Measurements from ENCODE around the gene CCL24. TPM values are rescaled to one million over a fixed set of nuclear protein-coding genes. Genes with fewer than 3 reads are reported as not detected.
"Not testable (repeated sequence)": the region's sequence is repeated elsewhere in the genome, so short reads cannot be mapped to it uniquely, and the experiment has no call there.

Gene CCL24
- polyA plus RNA-seq, 1 donor = 32.1 TPM

DNA sequence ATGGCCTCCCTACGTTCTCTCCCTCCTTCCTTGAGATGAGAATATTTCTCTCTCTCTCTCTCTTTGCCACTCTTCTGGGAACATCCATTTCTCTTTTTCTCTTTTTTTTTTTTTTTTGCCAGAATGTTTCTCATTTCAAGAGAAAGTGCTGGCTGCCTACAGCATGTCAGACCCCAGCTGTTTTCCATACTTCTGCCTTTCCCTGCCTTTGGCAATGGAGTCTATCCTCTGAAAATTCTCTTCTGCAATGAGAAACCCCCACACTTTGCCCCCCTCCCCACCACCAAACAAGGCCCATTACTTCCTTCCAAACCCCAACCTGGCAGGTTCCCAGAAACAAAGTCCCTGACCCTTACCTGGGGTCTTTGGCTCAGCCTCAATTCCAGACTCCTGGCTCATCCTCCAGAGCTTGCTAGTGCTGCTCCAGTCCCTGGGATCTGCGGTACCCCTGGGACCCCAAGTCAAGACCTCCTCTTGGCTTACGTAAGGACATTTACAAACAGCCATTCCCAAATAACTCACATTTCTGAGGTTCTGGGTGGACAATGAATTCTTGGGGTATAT is 24.2 kb downstream of the CCL24 start:
- no peak overlapping the region for H3K27ac ChIP-seq (ENCODE audit: low read length)
- H3K4me3 ChIP-seq (ENCODE audit: low read length) = no peak overlapping the region
- 88% methylated on average over 2 of the region's 3 CpGs for WGBS (ENCODE audit: insufficient coverage, low lambda C conversion rate)
- H3K36me3 ChIP-seq (ENCODE audit: control insufficient read depth, insufficient read depth, low read length) = no peaks in the 10 kb centered on the region
- no peaks in the 10 kb centered on the region for H3K4me1 ChIP-seq (ENCODE audit: control insufficient read depth, insufficient read depth, low read length)
- DNase-seq = no peak
- no peaks in the 10 kb centered on the region for H3K9me3 ChIP-seq (ENCODE audit: control insufficient read depth, low read depth, low read length)
- H3K27me3 ChIP-seq (ENCODE audit: control insufficient read depth, insufficient read depth, low read length) = no peaks in the 10 kb centered on the region

DNA sequence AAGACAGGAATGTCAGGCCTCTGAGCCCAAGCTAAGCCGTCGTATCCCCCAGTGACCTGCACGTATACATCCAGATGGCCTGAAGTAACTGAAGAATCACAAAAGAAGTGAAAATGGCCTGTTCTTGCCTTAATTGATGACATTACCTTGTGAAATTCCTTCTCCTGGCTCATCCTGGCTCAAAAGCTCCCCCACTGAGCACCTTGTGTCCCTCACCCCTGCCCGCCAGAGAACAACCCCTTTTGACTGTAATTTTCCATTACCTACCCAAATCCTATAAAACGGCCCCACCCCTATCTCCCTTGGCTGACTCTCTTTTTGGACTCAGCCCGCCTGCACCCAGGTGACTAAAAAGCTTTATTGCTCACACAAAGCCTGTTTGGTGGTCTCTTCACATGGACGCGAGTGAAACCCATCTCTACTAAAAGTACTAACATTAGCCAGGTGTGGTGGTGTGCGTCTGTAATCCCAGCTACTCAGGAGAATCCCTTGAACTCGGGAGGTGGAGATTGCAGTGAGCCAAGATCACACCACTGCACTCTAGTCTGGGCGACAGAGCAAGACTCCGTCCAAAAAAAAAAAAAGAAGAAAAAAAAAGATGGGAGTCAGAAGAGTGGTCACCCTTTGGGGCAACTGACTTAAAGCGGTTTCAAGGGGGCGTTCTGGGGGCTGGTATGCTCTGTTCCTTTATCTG is 25.3 kb downstream of the CCL24 start:
- not testable (repeated sequence) for DNase-seq

DNA sequence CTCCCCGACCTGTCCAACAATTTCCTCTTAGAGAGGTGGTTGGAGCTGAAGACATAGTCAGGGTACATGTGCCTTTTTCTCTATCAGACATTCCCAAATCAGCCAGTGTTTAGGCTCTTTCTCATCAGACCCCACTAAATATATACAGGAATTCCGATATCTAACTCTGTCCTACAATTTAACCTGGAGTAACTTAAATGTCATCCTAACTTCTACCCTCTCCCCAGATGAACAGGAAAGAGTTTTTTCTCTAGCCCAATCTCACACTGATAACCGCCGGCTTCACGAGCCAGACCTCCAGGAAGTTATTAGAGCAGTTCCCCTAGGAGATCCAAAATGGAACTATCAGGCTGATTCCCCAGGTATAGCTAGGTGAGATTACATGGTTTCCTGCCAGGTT is 30.5 kb downstream of the CCL24 start:
- H3K27ac ChIP-seq (ENCODE audit: low read length); H3K36me3 ChIP-seq (ENCODE audit: control insufficient read depth, insufficient read depth, low read length); H3K27me3 ChIP-seq (ENCODE audit: control insufficient read depth, insufficient read depth, low read length); DNase-seq; H3K9me3 ChIP-seq (ENCODE audit: control insufficient read depth, low read depth, low read length); H3K4me1 ChIP-seq (ENCODE audit: control insufficient read depth, insufficient read depth, low read length); H3K4me3 ChIP-seq (ENCODE audit: low read length): not testable (repeated sequence)
- WGBS (ENCODE audit: insufficient coverage, low lambda C conversion rate) = no CpG with 5 or more reads among the region's 5 CpGs

More for the DNA sequence above, 25.3 kb downstream of the CCL24 start:
- H3K4me3 ChIP-seq (ENCODE audit: low read length); H3K36me3 ChIP-seq (ENCODE audit: control insufficient read depth, insufficient read depth, low read length); H3K9me3 ChIP-seq (ENCODE audit: control insufficient read depth, low read depth, low read length); H3K27me3 ChIP-seq (ENCODE audit: control insufficient read depth, insufficient read depth, low read length); H3K27ac ChIP-seq (ENCODE audit: low read length); H3K4me1 ChIP-seq (ENCODE audit: control insufficient read depth, insufficient read depth, low read length): not testable (repeated sequence)
- 50% methylated on average over 2 of the region's 14 CpGs for whole genome bisulfite sequencing (ENCODE audit: insufficient coverage, low lambda C conversion rate)

DNA sequence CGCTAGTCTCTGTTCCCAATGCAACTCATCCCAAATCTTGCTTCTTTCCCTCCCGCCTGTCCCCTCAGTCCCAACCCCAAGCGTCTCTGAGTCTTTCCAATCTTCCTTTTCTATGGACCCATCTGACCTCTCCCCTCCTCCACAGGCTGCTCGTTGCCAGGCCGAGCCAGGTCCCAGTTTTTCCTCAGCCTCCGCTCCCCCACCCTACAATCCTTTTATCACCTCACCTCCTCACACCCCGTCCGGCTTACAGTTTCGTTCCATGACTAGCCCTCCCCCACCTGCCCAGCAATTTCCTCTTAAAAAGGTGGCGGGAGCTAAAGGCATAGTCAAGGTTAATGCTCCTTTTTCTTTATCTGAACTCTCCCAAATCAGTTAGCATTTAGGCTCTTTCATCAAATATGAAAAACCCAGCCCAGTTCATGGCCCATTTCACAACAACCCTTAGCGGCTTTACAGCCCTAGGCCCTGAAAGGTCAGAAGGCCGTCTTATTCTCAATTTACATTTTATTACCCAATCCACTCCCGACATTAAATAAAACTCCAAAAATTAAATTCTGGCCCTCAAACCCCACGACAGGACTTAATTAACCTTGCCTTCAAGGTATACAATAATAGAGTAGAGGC is 32.8 kb downstream of the CCL24 start:
- 26% methylated on average over 3 of the region's 14 CpGs for WGBS (ENCODE audit: insufficient coverage, low lambda C conversion rate)
- H3K27ac ChIP-seq (ENCODE audit: low read length); DNase-seq; H3K9me3 ChIP-seq (ENCODE audit: control insufficient read depth, low read depth, low read length); H3K4me1 ChIP-seq (ENCODE audit: control insufficient read depth, insufficient read depth, low read length); H3K4me3 ChIP-seq (ENCODE audit: low read length); H3K27me3 ChIP-seq (ENCODE audit: control insufficient read depth, insufficient read depth, low read length); H3K36me3 ChIP-seq (ENCODE audit: control insufficient read depth, insufficient read depth, low read length): not testable (repeated sequence)

DNA sequence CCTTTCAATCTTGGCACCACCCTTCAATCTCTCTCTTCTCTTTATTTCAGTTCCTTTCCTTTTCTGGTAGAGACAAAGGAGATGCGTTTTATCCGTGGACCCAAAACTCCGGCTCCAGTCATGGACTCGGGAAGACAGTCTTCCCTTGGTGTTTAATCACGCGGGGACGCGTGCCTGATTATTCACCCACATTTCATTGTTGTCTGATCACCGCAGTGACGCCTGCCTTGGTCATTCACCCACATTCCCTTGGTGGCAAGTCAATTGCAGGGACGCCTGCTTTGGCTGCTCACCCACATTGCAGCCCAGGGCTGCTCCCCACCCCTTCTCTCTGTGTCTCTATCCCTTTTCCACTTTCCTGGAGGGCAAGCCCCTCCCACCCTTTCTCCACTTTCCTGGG is 34.1 kb downstream of the CCL24 start:
- not testable (repeated sequence) for H3K9me3 ChIP-seq (ENCODE audit: control insufficient read depth, low read depth, low read length); H3K4me3 ChIP-seq (ENCODE audit: low read length); H3K27ac ChIP-seq (ENCODE audit: low read length); H3K36me3 ChIP-seq (ENCODE audit: control insufficient read depth, insufficient read depth, low read length); DNase-seq; H3K27me3 ChIP-seq (ENCODE audit: control insufficient read depth, insufficient read depth, low read length); H3K4me1 ChIP-seq (ENCODE audit: control insufficient read depth, insufficient read depth, low read length)
- WGBS (ENCODE audit: insufficient coverage, low lambda C conversion rate) = 100% methylated on average over 1 of the region's 11 CpGs

DNA sequence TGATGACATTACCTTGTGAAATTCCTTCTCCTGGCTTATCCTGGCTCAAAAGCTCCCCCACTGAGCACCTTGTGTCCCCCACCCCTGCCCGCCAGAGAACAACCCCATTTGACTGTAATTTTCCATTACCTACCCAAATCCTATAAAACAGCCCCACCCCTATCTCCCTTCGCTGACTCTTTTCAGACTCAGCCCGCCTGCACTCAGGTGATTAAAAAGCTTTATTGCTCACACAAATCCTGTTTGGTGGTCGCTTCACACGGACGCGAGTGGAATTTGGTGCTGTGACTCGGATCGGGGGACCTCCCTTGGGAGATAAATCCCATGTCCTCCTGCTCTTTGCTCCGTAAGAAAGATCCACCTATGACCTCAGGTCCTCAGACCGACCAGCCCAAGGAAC is 34.6 kb downstream of the CCL24 start:
- not testable (repeated sequence) for H3K9me3 ChIP-seq (ENCODE audit: control insufficient read depth, low read depth, low read length); H3K27ac ChIP-seq (ENCODE audit: low read length); H3K36me3 ChIP-seq (ENCODE audit: control insufficient read depth, insufficient read depth, low read length); H3K4me3 ChIP-seq (ENCODE audit: low read length); H3K27me3 ChIP-seq (ENCODE audit: control insufficient read depth, insufficient read depth, low read length); DNase-seq; H3K4me1 ChIP-seq (ENCODE audit: control insufficient read depth, insufficient read depth, low read length)
- 33% methylated on average over 2 of the region's 11 CpGs for WGBS (ENCODE audit: insufficient coverage, low lambda C conversion rate)

DNA sequence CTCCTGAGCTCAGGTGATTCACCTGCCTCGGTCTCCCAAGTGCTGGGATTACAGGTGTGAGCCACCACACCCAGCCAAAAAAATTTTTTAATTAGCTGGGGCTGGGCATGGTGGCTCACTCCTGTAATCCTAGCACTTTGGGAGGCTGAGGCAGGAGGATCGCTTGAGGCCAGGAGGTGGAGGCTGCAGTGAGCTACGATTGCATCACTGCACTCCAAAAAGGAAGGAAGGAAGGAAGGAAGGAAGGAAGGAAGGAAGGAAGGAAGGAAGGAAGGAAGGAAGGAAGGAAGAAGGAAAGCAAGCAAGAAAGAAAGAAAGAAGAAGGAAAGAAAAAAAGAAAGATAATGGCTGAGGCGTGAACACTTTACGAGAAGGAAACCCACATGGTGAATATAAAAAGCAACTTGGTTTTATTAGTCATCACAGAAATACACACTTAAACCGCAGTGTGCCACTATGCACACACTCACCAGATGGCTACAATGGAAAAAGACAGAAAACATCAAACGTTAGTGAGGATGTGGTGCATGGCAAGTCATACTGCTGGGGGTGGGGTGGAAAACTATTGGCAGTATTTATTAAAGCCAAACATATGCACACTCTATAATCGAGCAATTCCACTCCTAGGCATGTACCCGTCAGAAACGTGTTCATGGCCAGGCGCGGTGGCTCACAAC is 37.2 kb downstream of the CCL24 start:
- Histone ChIP-seq H3K27me3 (ENCODE audit: control insufficient read depth, insufficient read depth, low read length) (peaks cover 3% of the 10 kb centered on the region), H3K4me3 (ENCODE audit: low read length) (no peak overlapping the region), H3K4me1 (ENCODE audit: control insufficient read depth, insufficient read depth, low read length) (no peaks in the 10 kb centered on the region), H3K9me3 (ENCODE audit: control insufficient read depth, low read depth, low read length) (no peaks in the 10 kb centered on the region), H3K36me3 (ENCODE audit: control insufficient read depth, insufficient read depth, low read length) (no peaks in the 10 kb centered on the region), H3K27ac (ENCODE audit: low read length) (no peak overlapping the region)
- DNase-seq = no peak
- 100% methylated on average over 2 of the region's 12 CpGs for WGBS (ENCODE audit: insufficient coverage, low lambda C conversion rate)

DNA sequence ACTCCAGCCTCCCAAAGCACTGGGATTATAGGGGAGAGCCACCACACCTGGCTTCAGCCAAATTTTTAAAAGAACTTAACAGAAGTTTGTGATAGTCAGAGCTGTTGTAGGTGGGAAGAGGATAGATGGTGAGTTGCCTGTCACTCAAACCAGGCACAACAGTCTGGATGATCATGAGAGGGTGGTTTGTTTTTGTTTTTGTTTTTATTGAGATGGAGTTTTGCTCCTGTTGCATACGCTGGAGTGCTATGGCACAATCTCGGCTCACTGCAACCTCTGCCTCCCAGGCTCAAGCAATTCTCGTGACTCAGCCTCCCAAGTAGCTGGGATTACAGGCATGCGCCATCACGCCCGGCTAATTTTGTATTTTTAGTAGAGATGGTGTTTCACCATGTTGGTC is 39.6 kb downstream of the CCL24 start:
- H3K27me3 ChIP-seq (ENCODE audit: control insufficient read depth, insufficient read depth, low read length); H3K4me1 ChIP-seq (ENCODE audit: control insufficient read depth, insufficient read depth, low read length); H3K27ac ChIP-seq (ENCODE audit: low read length); H3K9me3 ChIP-seq (ENCODE audit: control insufficient read depth, low read depth, low read length); H3K4me3 ChIP-seq (ENCODE audit: low read length); H3K36me3 ChIP-seq (ENCODE audit: control insufficient read depth, insufficient read depth, low read length); DNase-seq: not testable (repeated sequence)
- 78% methylated on average over 2 of the region's 6 CpGs for WGBS (ENCODE audit: insufficient coverage, low lambda C conversion rate)

DNA sequence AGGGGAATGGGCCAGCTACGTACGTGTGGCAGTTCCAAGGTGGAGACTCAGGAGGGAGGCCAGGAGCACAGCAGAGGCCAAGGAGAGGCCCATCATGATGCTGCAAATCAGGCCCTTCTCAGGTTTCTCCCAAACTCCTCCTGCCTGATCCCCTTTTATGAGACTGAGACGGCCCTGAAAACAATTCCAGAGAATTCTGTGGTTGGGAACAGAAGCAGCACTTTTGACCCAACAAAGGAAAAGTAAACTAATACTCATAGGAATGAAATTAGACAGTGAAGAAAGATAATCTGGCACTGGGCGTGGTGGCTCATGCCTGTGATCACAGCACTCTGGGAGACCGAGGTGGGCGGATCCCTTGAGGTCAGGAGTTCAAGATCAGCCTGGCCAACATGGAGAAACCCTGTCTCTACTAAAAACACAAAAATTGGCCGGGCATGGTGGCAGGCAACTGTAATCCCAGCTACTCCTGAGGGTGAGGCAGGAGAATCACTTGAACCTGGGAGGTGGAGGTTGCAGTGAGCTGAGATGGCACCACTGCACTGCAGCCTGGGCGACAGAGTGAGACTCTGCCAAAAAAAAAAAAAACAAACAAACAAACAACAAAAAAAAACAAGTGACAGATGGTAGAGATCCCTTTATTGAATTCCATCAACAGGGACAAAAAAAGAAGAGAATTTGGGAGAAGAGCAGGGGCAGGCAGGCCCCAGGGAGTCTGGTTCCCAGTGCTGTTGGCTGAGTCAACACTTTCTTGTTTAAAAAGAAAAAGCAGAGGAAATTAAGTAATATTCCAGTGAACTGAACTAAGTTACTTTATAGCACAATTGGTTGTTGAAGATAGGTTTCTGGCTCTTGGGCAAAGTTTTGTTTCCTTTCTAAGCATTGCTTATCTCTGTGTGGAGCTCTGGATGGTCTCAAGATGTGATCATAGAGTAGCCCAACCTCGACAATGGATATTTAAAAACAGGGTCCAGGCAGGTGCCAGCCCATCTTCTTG is 41.2 kb downstream of the CCL24 start, which contains the start of gene CCL26:
TSS of gene CCL26 (minus strand) at position 131 of the 997 bp plus-strand sequence. CDS start at position 96, 35 bp downstream.
- WGBS (ENCODE audit: insufficient coverage, low lambda C conversion rate) = no CpG with 5 or more reads among the region's 9 CpGs
- Histone ChIP-seq H3K27me3 (ENCODE audit: control insufficient read depth, insufficient read depth, low read length) (no peaks in the 10 kb centered on the region), H3K4me1 (ENCODE audit: control insufficient read depth, insufficient read depth, low read length) (no peaks in the 10 kb centered on the region)

DNA sequence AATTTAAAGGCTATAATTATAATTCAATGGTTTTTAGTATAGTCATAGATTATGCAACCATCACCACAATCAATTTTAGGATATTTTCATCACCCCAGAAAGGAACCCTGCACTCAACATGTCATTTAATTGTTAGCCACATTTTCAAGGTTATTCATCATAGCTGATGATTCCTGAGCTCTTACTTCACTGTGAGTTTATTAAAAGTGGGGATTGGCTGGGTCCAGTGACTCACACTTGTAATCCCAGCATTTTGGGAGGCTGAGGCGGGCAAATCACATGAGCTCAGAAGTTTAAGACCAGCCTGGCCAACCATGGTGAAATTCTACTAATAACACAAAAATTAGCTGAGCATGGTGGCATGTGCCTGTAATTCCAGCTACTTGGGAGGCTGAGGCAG is 42.4 kb downstream of the CCL24 start:
- H3K27ac ChIP-seq (ENCODE audit: low read length) = no peak overlapping the region
- no peaks in the 10 kb centered on the region for H3K36me3 ChIP-seq (ENCODE audit: control insufficient read depth, insufficient read depth, low read length)
- no peaks in the 10 kb centered on the region for H3K4me1 ChIP-seq (ENCODE audit: control insufficient read depth, insufficient read depth, low read length)
- no peaks in the 10 kb centered on the region for H3K27me3 ChIP-seq (ENCODE audit: control insufficient read depth, insufficient read depth, low read length)
- no CpG with 5 or more reads among the region's 1 CpG for WGBS (ENCODE audit: insufficient coverage, low lambda C conversion rate)
- DNase-seq = no peak
- H3K4me3 ChIP-seq (ENCODE audit: low read length) = no peak overlapping the region
- no peaks in the 10 kb centered on the region for H3K9me3 ChIP-seq (ENCODE audit: control insufficient read depth, low read depth, low read length)

More for the DNA sequence above, 41.2 kb downstream of the CCL24 start, which contains the start of gene CCL26:
- Histone ChIP-seq H3K4me3 (ENCODE audit: low read length) (no peak within 1 kb of the TSS), H3K9me3 (ENCODE audit: control insufficient read depth, low read depth, low read length) (no peaks in the 10 kb centered on the region), H3K27ac (ENCODE audit: low read length) (no peak within 1 kb of the TSS), H3K36me3 (ENCODE audit: control insufficient read depth, insufficient read depth, low read length) (no peaks in the 10 kb centered on the region)
- no peak for DNase-seq
